Neural progenitor cell (in vitro differentiated cells): Measurements from ENCODE around the gene PBX3. TPM values are rescaled to one million over a fixed set of nuclear protein-coding genes. Genes with fewer than 3 reads are reported as not detected.

Source experiments
- DNase-seq: peaks from one replicate; pipeline ENCODE4 v3.0.0-alpha.2; 2016; ENCODE audit warnings: low spot score
- H2AFZ ChIP-seq: fragments of 200-600 bp; sonication (generic); replicated peaks from 2 replicates; pipeline ENCODE4 v1.6.1; 2016; ENCODE audit warnings: antibody characterized with exemption
- H3F3A ChIP-seq: fragments of 200-600 bp; sonication (generic); 2 replicates; pipeline ENCODE4 v1.6.1; 2016; ENCODE audit warnings: antibody characterized with exemption, low read depth
- H3K27ac ChIP-seq: fragments of 200-600 bp; sonication (generic); 2 replicates; pipeline ENCODE4 v1.5.1; 2016; ENCODE audit warnings: mild to moderate bottlenecking
- H3K27me3 ChIP-seq: fragments of 200-600 bp; sonication (generic); 2 replicates; pipeline ENCODE4 v1.6.1; 2016; ENCODE audit warnings: mild to moderate bottlenecking, moderate library complexity
- H3K36me3 ChIP-seq: fragments of 200-600 bp; sonication (generic); 2 replicates; pipeline ENCODE4 v1.5.1; 2016
- H3K4me1 ChIP-seq: fragments of 200-600 bp; sonication (generic); 2 replicates; pipeline ENCODE4 v1.6.1; 2016; ENCODE audit warnings: mixed run types
- H3K4me2 ChIP-seq: fragments of 200-600 bp; sonication (generic); 2 replicates; pipeline ENCODE4 v1.6.1; 2016
- H3K4me3 ChIP-seq: fragments of 200-600 bp; sonication (generic); 2 replicates; pipeline ENCODE4 v1.5.1; 2016
- H3K79me2 ChIP-seq: fragments of 200-600 bp; sonication (generic); 2 replicates; pipeline ENCODE4 v1.6.1; 2016; ENCODE audit warnings: low read depth
- H3K9ac ChIP-seq: fragments of 200-600 bp; sonication (generic); 2 replicates; pipeline ENCODE4 v1.6.1; 2016
- H3K9me3 ChIP-seq: fragments of 200-600 bp; sonication (generic); 2 replicates; pipeline ENCODE4 v1.5.1; 2016; ENCODE audit warnings: low read depth
- H4K20me1 ChIP-seq: fragments of 200-600 bp; sonication (generic); 2 replicates; pipeline ENCODE4 v1.6.1; 2016; ENCODE audit warnings: low read depth
- H3K27ac Mint-ChIP-seq: 3 replicates; pipeline ENCODE4 v1.8.0; 2021; ENCODE audit warnings: mixed read lengths
- H3K27me3 Mint-ChIP-seq: 2 replicates; pipeline ENCODE4 v1.8.0; 2022; ENCODE audit warnings: low read depth, mild to moderate bottlenecking, inconsistent platforms, moderate library complexity, mixed read lengths; ENCODE audit not compliant: insufficient read depth
- H3K36me3 Mint-ChIP-seq: 3 replicates; pipeline ENCODE4 v1.8.0; 2021; ENCODE audit warnings: mixed read lengths
- H3K4me1 Mint-ChIP-seq: 3 replicates; pipeline ENCODE4 v1.8.0; 2021; ENCODE audit warnings: mixed read lengths
- H3K4me3 Mint-ChIP-seq: 3 replicates; pipeline ENCODE4 v1.8.0; 2021; ENCODE audit warnings: mild to moderate bottlenecking, moderate library complexity, mixed read lengths
- H3K9me3 Mint-ChIP-seq: 3 replicates; pipeline ENCODE4 v1.8.0; 2020; ENCODE audit warnings: mixed read lengths
- CTCF ChIP-seq: fragments of 200-600 bp; sonication (generic); IDR thresholded peaks from 2 replicates; pipeline ENCODE4 v1.5.1; 2017; ENCODE audit warnings: antibody characterized with exemption, mild to moderate bottlenecking
- EZH2 ChIP-seq: fragments of 200-600 bp; sonication (generic); IDR thresholded peaks from 2 replicates; pipeline ENCODE4 v1.6.1; 2017; ENCODE audit warnings: antibody characterized with exemption, mild to moderate bottlenecking, moderate library complexity
- EZH2phosphoT487 ChIP-seq: fragments of 200-600 bp; sonication (generic); IDR thresholded peaks from 2 replicates; pipeline ENCODE4 v1.6.1; 2017; ENCODE audit warnings: antibody characterized with exemption
- total RNA-seq: library from RNA; depleted of rRNA; stranded (reverse); fragments of >200 nt; gene quantifications from 2 replicates; pipeline ENCODE4 v1.2.3, GENCODE V29; 2015; ENCODE audit warnings: low replicate concordance

PBX3 gene
- total RNA-seq, 1 donor from 2014 or later, result 99.5 TPM

- TF ChIP-seq EZH2, result no peak
- TF ChIP-seq EZH2phosphoT487, result no peak
- no peak for TF ChIP-seq CTCF
- Histone ChIP-seq H3K4me1 (peaks cover 70% of the 10 kb centered on the region), H3K79me2 (peaks cover 99% of the 10 kb centered on the region), H3K4me2 (no peak overlapping the region), H3K27me3 (no peaks in the 10 kb centered on the region), H4K20me1 (peaks cover 75% of the 10 kb centered on the region), H3K4me3 (no peak overlapping the region), H3K27ac (no peak overlapping the region), H3K9ac (no peak overlapping the region), H2AFZ (no peak overlapping the region), H3K9me3 (no peaks in the 10 kb centered on the region), H3K36me3 (no peaks in the 10 kb centered on the region), H3F3A (peaks cover 43% of the 10 kb centered on the region)
- no peak for DNase-seq
- no peaks in the 10 kb centered on the region for H3K9me3 Mint-ChIP-seq
- no peaks in the 10 kb centered on the region for H3K27me3 Mint-ChIP-seq
- peaks cover 4% of the 10 kb centered on the region for H3K36me3 Mint-ChIP-seq
- no peak overlapping the region for H3K27ac Mint-ChIP-seq
- peaks cover 60% of the 10 kb centered on the region for H3K4me1 Mint-ChIP-seq
- H3K4me3 Mint-ChIP-seq, result no peak overlapping the region
These were observed 14.7 kb downstream of the PBX3 start for GRCh38 chr9:125761676-125762450.

DNA sequence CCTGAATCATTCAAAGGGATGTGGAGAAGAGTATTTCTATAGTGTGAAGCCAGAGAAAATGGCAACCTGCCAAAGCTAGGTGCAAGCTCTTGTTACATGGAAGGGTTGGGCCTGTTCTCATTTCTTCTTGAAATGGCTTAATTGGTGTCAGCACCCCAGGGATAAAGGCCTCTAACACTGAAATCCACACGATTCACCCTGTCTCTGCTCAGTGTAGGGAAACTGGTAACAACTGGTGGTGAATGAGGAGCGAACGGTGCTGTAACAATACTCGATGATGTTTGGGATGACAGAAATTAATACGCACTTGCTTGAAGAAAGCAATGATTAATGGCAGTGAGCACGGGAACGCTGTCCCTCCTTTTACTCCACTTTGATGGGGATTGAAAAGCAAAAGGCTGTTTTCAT lies 16.2 kb downstream of the PBX3 start:
- H2AFZ ChIP-seq, result no peak overlapping the region
- TF ChIP-seq EZH2phosphoT487, result no peak
- no peak for TF ChIP-seq CTCF
- no peak for TF ChIP-seq EZH2
- H4K20me1 ChIP-seq, result peaks cover 66% of the 10 kb centered on the region
- DNase-seq, result peak; percentile 68
- H3K27ac Mint-ChIP-seq, result peak overlapping the region; percentile 58
- no peak overlapping the region for H3K27ac ChIP-seq
- no peak overlapping the region for H3K9ac ChIP-seq
- H3K27me3 ChIP-seq, result no peaks in the 10 kb centered on the region
- H3K4me3 ChIP-seq, result no peak overlapping the region
- no peaks in the 10 kb centered on the region for H3K9me3 Mint-ChIP-seq
- H3K4me2 ChIP-seq, result peak overlapping the region; percentile 62
- H3K79me2 ChIP-seq, result peaks cover 99% of the 10 kb centered on the region
- peak overlapping the region; percentile 28 for H3K4me3 Mint-ChIP-seq
- peaks cover 35% of the 10 kb centered on the region for H3F3A ChIP-seq
- H3K27me3 Mint-ChIP-seq, result peaks cover 2% of the 10 kb centered on the region
- peaks cover 52% of the 10 kb centered on the region for H3K4me1 Mint-ChIP-seq
- H3K36me3 Mint-ChIP-seq, result peaks cover 10% of the 10 kb centered on the region
- H3K36me3 ChIP-seq, result no peaks in the 10 kb centered on the region
- no peaks in the 10 kb centered on the region for H3K9me3 ChIP-seq
- H3K4me1 ChIP-seq, result peaks cover 55% of the 10 kb centered on the region

DNA sequence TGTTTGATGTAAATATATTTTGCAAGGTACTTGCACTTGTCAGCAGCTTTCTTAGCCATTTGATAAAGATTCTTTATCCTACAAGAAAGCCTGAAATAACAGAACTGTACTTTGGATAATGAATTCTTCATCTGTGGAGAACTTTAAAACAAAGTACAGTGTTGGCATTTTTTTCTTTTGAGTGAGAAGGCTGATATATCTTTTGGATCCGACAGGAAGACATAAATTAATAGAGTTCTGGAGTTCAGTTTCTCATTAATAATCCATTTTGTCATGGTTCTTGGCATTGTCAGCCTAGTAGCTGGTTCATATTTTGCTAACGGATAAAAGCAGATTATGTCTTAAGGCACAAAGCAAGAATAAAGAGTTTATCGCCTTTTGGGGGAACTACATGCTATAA lies 17.0 kb downstream of the PBX3 start:
- Histone ChIP-seq H3K4me2 (peak overlapping the region; percentile 62), H3K27ac (no peak overlapping the region), H3K4me3 (no peak overlapping the region), H2AFZ (no peak overlapping the region), H3K27me3 (no peaks in the 10 kb centered on the region), H3F3A (peaks cover 27% of the 10 kb centered on the region), H3K36me3 (no peaks in the 10 kb centered on the region), H3K9ac (no peak overlapping the region), H3K9me3 (no peaks in the 10 kb centered on the region), H3K4me1 (peaks cover 54% of the 10 kb centered on the region), H3K79me2 (peaks cover 100% of the 10 kb centered on the region), H4K20me1 (peaks cover 61% of the 10 kb centered on the region)
- H3K4me1 Mint-ChIP-seq, result peaks cover 44% of the 10 kb centered on the region
- no peak overlapping the region for H3K27ac Mint-ChIP-seq
- DNase-seq, result no peak
- H3K27me3 Mint-ChIP-seq, result peaks cover 2% of the 10 kb centered on the region
- TF ChIP-seq EZH2phosphoT487, result no peak
- no peak for TF ChIP-seq CTCF
- no peak for TF ChIP-seq EZH2
- H3K36me3 Mint-ChIP-seq, result peaks cover 12% of the 10 kb centered on the region
- no peak overlapping the region for H3K4me3 Mint-ChIP-seq
- H3K9me3 Mint-ChIP-seq, result no peaks in the 10 kb centered on the region
